ENCODE results near the gene VTCN1.

DNA sequence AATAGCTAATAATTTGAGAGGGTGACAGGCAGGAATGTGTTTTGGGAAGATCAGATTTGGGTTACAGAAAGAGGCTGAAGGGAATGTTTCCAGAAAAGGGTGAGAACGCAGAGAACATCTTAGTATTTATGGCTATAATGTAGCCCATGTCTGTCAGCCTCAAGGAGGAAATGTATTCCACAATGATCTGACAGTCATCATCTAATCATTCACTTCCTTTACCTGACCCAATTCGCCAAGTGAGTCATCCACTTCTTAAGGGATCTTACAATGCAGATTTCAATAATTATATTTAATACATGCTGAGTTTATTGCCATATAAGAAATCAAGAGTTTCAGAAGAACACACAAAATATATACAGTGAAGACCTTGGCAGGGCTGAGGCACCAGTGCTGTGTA lies 100.0 kb downstream of the VTCN1 start:
- TF ChIP-seq, protein P1, sequence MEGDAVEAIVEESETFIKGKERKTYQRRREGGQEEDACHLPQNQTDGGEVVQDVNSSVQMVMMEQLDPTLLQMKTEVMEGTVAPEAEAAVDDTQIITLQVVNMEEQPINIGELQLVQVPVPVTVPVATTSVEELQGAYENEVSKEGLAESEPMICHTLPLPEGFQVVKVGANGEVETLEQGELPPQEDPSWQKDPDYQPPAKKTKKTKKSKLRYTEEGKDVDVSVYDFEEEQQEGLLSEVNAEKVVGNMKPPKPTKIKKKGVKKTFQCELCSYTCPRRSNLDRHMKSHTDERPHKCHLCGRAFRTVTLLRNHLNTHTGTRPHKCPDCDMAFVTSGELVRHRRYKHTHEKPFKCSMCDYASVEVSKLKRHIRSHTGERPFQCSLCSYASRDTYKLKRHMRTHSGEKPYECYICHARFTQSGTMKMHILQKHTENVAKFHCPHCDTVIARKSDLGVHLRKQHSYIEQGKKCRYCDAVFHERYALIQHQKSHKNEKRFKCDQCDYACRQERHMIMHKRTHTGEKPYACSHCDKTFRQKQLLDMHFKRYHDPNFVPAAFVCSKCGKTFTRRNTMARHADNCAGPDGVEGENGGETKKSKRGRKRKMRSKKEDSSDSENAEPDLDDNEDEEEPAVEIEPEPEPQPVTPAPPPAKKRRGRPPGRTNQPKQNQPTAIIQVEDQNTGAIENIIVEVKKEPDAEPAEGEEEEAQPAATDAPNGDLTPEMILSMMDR (IDR thresholded peaks at IDR 0.05): no peak
- TF ChIP-seq POLR2A (IDR thresholded peaks at IDR 0.05) (no peak), EP300 (IDR thresholded peaks at IDR 0.05) (no peak)
